GM10847 (cell line): Measurements from ENCODE around the gene DLG2.

Experiments
- POLR2A ChIP-seq: IDR thresholded peaks from 2 replicates; pipeline ENCODE4 v1.6.1; 2011; ENCODE audit not compliant: insufficient read length; ENCODE audit errors: extremely low read depth

The DLG2 gene

DNA sequence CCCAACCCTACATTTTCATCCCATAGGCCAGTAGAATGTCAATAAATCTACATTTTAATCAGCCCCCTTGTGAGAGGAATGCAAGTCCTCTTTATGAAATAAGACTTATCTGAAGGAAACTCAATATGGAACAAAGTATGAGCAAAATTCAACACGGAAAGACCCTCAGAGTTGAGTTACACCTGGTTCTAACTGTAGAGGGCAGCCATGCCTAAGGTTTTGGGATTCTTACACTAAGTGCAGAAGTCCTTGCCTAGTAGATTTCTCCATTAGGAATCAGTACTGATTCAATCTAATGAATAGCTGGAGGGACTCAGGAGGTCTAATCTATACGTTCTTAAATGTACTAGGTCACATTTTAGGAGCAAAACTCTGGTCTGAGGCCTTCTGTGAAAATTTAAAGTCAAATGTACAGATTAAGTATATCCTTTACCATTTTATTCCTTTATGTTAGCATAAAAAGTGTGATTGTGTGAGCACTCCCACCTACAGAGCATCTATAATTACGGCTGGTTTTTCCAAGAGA is 904.5 kb downstream of the DLG2 start:
- TF ChIP-seq POLR2A: no peak

DNA sequence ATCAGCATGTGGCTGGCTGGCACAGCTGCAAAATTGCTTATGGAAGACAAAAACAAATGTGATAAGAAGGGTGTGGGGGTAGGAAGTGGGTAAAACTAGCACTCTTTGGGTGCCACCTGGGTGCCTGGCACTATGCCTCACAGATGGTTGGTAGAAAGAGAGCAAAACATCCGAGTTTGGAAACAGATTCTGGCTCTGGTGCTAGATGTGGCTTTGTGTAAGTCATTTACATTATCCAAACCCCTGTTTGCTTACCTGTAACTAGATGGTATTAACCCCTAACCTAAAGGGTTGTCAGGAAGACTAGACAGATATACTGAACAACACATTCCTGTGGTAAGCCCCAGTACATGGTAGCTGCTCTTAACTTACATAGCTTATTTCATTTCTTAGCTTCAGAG is 905.6 kb downstream of the DLG2 start:
- TF ChIP-seq POLR2A: no peak

DNA sequence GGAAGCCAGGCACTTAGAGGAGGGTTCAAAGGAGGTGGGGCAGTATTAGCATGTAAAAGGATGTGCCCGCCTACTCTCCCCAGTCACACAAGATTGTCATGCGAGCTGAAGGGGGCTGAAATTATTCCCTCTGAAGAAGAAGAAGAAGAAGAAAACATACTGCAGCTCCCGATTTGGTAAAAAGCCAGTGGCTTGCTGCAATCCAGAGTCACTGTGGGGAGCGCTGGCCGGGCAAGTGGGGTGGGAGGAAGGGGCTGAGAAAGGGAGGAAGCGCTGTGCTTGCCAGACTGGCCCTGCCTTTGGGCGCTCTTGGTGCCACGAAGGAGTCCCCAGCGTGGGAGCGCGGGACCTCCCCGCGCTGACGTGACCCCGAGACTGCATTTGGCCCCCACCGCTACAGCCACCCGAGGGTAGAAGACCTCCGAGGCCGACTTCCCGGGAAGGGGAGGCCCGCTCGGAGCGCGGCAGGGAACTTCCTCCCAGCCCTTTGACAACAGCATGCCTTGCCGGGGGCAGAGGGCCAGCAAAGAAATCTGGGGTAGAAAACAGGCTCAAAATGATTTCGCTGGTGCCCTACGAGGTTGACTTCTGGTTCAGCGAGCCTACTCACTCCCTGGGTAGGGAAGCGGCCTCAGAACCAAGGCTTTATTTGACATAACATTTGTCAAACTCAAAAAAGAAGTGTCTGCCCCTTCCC is 906.3 kb downstream of the DLG2 start:
- TF ChIP-seq POLR2A: no peak

DNA sequence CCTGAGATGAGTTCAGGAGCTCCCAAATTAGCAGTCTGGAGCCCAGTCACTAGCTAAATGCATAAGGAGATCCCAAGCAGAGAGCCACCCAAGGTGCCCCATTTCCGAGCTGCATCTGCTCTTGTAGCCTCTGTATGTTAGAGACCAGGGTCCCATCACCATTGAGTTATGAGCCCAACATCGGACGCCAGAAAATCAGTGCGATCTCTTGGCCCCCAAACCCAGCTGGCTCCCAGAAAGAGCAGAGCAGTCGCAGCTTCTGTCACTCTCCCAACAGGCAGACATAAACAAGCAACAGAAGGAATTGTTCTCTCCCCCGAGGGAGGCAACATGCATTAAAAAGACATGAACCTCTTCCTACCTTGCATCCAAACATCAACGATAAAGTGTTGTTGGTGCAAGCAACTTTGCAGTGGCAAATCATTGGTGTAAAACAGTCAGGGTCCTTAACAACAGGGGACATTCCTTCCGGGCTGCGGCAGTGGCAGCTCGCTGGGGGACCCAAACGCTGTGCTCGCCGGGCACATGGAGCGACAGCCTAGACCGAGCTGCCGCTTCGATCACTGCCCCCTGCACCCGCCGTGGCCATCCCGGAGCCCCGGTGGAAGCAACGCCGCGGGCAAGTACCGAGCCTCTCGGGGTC is 907.1 kb downstream of the DLG2 start:
- no peak for TF ChIP-seq POLR2A

DNA sequence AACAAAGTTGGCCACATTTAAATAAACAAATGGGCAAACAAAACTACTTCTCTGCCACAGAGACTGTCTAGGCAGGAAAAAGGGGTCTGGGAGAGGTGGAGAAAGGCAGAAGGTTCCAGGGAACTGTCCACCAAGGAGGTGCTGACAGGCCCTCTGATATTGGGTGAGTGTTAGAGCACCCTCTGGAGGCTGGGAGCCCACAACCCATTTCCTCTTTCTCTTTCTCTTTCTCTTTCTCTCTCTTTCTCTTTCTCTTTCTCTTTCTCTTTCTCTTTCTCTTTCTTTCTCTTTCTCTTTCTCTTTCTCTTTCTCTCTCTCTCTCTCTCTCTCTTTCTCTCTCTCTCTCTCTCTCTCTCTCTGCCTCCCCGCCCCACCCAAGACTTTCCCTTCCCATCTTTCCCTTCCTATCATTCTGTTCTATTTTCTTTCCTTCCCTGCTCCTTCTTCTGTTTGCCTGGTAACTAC is 912.8 kb downstream of the DLG2 start:
- TF ChIP-seq POLR2A: no peak

DNA sequence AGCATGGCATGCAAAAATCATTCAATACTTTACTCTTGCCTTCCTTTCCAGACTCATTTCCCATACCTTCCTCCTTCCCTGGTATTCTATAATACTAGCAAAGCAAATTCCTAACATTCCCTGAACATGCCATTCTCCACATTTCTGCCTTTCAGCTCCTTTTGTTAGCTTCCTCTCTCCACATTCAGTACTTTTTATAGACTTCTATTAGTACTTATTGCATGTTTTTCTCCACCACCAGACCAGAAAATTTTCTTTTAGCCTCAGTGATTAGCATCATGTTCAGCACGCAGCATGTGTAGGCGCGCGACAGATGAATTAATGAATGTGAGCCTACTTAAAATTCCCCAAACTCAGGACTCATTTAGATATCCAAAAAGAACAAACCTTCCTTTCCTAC is 935.3 kb downstream of the DLG2 start:
- TF ChIP-seq POLR2A: no peak

DNA sequence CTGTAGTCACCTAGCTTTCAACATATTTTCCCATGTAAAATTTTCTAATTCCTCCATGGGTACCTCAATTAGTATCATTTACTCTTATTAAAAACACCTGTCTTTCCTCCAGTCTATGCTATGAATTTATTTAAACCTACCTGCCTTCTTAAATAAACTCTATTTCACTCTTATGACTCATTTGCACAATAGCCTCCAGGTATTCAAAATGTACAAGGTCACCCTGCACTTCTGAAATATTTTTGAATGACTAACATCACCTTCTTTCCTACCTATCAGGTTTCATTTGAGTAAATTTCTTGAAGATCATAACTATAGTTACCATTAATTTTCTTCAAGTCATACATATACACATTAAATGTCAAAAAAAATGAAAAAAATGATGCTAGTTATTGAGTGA is 939.7 kb downstream of the DLG2 start:
- TF ChIP-seq POLR2A: no peak

DNA sequence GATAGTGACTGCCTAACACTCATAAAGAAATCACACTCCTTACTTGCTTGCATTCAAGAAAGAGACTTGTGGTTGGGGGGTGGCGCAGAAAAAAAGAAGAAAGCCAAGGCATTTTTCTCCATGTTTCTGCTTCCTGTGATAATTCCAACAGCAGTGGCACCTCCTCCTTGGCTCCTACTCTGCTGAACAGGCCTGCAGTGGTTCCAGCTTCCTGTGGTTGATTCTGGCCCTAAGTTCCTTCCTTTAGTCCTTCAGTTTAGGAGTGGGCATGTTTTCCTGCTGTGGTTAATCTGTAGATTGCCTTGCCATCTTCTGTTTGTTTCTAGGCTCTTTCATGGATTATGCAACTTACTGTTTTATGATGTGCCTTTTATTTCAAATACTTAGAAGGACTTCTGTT is 940.4 kb downstream of the DLG2 start:
- TF ChIP-seq POLR2A: no peak

DNA sequence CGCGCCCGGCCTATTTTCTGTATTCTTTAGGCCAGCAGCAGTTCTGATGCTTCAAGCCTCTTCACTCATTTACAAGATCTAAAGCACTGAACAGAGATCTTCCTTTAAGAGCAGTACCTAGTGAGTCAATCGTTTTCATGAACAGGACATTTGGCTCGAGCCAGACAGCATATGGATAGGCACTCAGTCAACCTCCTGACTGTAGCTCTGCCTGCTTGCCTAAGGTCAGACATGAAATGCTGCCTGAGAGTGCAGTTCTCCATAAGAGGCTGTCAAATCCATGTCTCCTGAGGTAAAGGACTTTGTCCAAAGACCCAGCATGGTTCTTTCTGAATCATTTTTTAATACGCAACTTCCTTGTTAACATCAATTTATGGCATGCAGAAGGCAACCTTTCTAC is 941.2 kb downstream of the DLG2 start:
- TF ChIP-seq POLR2A: no peak

DNA sequence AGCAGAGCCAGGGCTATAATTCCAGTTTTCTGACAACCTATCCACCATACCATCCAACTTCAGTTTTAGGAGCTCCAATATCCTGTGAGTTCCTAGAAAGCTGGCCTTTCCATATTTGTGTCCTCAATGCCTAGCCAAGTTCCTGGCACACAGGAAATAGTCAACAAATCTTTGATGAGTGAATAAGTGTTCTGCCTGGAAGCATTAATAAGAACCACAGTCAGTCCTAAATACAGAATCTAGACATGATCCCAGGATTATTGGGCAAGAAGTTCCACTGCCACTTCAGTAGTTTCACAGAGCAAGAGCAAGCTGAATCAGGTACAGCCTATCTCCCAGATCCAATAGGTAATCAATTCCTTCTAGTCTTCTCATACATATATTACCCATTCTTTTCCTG is 942.0 kb downstream of the DLG2 start:
- TF ChIP-seq POLR2A: no peak

DNA sequence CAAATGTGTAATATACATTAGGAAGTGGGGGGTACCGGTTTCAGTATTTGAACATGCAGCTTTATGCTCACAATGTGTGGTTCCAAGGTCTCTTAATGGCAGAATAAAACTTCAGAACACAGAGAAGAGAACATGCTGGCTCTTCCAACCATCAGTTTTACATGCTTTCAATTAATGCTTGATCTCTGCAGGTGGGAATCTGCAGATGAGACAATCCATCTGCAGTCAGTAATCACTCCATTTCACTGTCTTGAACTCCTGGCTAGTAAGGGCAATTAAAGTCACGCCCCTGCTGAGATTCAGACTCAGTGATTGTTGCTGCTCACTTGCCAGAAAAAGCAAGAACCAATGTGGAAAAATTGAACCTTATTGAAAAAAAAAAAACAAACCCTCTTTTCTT is 945.7 kb downstream of the DLG2 start:
- TF ChIP-seq POLR2A: no peak

DNA sequence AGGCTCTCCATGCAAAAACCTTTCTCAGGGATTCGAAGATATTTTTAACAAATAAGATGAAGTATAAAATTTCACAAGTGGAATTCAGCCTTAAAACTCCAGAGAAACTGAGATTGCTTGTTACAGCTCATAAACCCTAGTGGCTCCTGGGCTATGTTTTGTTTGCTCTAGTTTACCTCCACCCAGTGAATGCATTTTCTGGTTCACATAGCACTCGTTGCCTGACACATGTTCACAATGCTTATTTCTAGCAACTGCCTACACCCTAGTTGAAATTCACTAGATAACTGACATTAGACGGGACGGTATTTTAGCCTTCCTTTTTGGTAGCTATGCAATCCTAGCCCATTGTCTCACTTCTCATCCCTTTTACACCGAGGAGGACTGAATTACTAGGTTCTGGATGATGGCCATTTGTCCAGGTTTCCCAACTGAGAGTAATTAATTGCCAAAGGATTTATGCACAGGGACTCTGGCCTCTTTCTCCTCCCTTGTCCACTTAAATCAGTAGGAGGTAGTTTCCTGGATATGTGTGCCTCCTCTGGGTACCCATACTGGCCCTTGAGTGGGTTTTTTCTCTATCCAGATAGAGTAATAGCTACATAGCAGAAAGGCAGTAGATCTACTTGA is 951.6 kb downstream of the DLG2 start:
- no peak for TF ChIP-seq POLR2A

DNA sequence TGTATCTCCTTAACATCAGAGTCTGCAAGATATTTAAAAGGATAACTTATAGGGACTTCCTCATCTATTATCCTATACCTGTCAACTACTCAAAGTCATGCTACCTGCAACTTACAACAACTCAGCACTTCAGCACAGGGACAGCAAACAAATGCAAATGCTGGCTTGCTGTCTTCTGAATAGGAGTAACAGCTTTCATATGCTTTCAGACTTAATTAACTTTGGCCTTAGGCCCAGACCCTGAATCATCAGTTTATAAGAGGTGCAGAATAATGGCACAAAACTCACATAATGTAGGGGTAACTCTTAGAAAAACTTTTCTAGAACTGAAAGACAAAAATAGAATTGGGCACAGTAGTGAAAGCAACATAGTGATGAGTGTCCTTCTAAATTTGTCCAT is 953.4 kb downstream of the DLG2 start:
- no peak for TF ChIP-seq POLR2A

DNA sequence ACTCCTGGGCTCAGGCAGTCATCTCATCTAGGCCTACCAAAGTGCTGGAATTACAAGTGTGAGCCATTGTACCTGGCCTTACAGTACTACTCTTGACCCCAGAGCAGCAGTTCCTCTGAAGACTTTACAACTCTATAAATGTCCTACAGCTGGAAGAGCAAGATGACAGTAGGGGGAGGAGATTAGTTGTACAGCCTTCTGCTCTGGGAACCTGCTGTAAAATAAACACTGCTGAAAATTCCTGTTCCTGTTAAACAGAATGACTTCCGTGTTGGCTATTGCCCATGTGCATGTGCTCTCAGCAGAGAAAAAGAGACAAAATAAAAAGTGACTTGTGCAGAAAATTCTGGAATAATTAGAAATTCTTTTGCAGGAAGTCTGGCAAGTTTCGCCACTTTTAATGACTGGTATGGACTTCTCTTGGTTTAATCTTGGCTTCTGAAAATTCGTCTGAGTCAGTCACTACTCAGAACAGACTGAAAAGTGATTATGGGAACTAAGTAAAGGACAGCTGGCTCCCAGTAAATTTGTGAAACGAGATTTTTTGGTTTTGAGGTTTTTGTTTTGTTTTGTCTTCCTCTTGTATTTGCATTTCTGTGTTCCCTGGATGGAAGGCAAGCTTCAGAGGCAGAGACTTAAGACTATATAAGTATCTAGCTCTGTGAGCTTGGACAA is 955.7 kb downstream of the DLG2 start:
- TF ChIP-seq POLR2A: no peak

DNA sequence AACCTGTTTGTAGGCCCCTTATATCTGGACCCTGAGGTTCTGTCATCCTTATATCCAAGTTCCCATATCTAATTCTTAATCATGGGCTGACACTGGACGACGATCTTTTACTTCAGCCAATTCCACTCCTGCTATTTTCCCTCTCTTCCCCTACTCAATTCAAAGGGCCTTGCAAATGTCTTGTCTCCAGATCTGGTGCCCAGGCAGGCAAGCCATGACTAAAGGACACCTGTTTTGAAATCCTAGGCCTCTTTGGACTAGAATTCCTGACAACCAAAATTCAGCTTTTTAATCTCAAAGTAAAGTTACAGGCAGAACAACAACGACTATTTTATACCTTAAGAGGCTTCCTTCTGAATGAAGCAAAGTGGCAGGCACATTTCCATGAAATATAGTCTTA is 963.4 kb downstream of the DLG2 start:
- no peak for TF ChIP-seq POLR2A
